Neuronal stem cell (in vitro differentiated cells): Measurements from ENCODE around the gene AMBRA1.

Experiments
- DNase-seq: peaks from one replicate; pipeline ENCODE4 v3.0.0-alpha.2; 2013; ENCODE audit warnings: low spot score
- H2AFZ ChIP-seq: one replicate; pipeline ENCODE4 v1.6.1; 2013; ENCODE audit warnings: mild to moderate bottlenecking, low read length, inconsistent platforms
- H2AK5ac ChIP-seq: 2 replicates; pipeline ENCODE4 v1.6.1; 2013; ENCODE audit warnings: low read depth, mild to moderate bottlenecking, inconsistent platforms, low read length, moderate library complexity, mixed read lengths
- H2BK120ac ChIP-seq: 2 replicates; pipeline ENCODE4 v1.6.1; 2013; ENCODE audit warnings: low read depth, mild to moderate bottlenecking, inconsistent platforms, low read length, moderate library complexity, mixed read lengths
- H2BK12ac ChIP-seq: one replicate; pipeline ENCODE4 v1.6.1; 2013; ENCODE audit warnings: low read length, inconsistent platforms
- H2BK15ac ChIP-seq: 2 replicates; pipeline ENCODE4 v1.6.1; 2013; ENCODE audit warnings: mild to moderate bottlenecking, low read length, inconsistent platforms, mixed read lengths
- H2BK5ac ChIP-seq: one replicate; pipeline ENCODE4 v1.6.1; 2013; ENCODE audit warnings: inconsistent platforms, mild to moderate bottlenecking, low read length, moderate library complexity
- H3K14ac ChIP-seq: one replicate; pipeline ENCODE4 v1.6.1; 2013; ENCODE audit warnings: low read length, inconsistent platforms
- H3K18ac ChIP-seq: 2 replicates; pipeline ENCODE4 v1.6.1; 2013; ENCODE audit warnings: low read length, inconsistent platforms
- H3K23ac ChIP-seq: 2 replicates; pipeline ENCODE4 v1.6.1; 2013; ENCODE audit warnings: low read depth, mild to moderate bottlenecking, mixed read lengths, low read length, inconsistent platforms; ENCODE audit not compliant: poor library complexity
- H3K27ac ChIP-seq: replicated peaks from 3 replicates; pipeline ENCODE4 v1.5.1; 2013; ENCODE audit warnings: low read length, inconsistent platforms
- H3K27me3 ChIP-seq, 3 experiments: 2 replicates each; pipeline ENCODE4 v1.6.1; 2013; ENCODE audit warnings: low read length in 3 of 3, mild to moderate bottlenecking in 2 of 3, inconsistent platforms in 1 of 3, low read depth in 1 of 3, mixed read lengths in 1 of 3, moderate library complexity in 1 of 3; ENCODE audit not compliant: control insufficient read depth in 3 of 3, insufficient read depth in 3 of 3
- H3K36me3 ChIP-seq, 2 donors: replicated peaks in 1 of 2; 2 replicates each; pipeline ENCODE4 v1.6.1; 2013; ENCODE audit warnings: low read length in 2 of 2; ENCODE audit not compliant: control insufficient read depth in 2 of 2, insufficient read depth in 2 of 2
- H3K4ac ChIP-seq: 2 replicates; pipeline ENCODE4 v1.6.1; 2013; ENCODE audit warnings: inconsistent platforms, mild to moderate bottlenecking, low read length, moderate library complexity
- H3K4me1 ChIP-seq, 2 donors: 1 replicate in 1 of 2; 2 replicates in 1 of 2; pipeline ENCODE4 v1.6.1; 2013; ENCODE audit warnings: low read length in 2 of 2, low read depth in 1 of 2; ENCODE audit not compliant: control insufficient read depth in 2 of 2, insufficient read depth in 1 of 2
- H3K4me2 ChIP-seq: one replicate; pipeline ENCODE4 v1.6.1; 2013; ENCODE audit warnings: mild to moderate bottlenecking, low read length, inconsistent platforms; ENCODE audit not compliant: insufficient read depth, poor library complexity, severe bottlenecking
- H3K4me3 ChIP-seq, 2 donors: 2 replicates each; pipeline ENCODE4 v1.5.1; 2013; ENCODE audit warnings: low read length in 2 of 2, mild to moderate bottlenecking in 2 of 2, inconsistent platforms in 1 of 2, moderate library complexity in 1 of 2
- H3K79me1 ChIP-seq: one replicate; pipeline ENCODE4 v1.6.1; 2013; ENCODE audit warnings: low read depth, mild to moderate bottlenecking, inconsistent platforms, low read length, moderate library complexity
- H3K9ac ChIP-seq: one replicate; pipeline ENCODE4 v1.6.1; 2013; ENCODE audit warnings: mild to moderate bottlenecking, low read depth, low read length, inconsistent platforms; ENCODE audit not compliant: poor library complexity
- H3K9me3 ChIP-seq, 2 donors: replicated peaks in 1 of 2; 2 replicates each; pipeline versions ENCODE3 to v1.6.1; 2013; ENCODE audit warnings: low read length in 2 of 2, mild to moderate bottlenecking in 2 of 2, inconsistent platforms in 1 of 2, low read depth in 1 of 2, mixed read lengths in 1 of 2, moderate library complexity in 1 of 2; ENCODE audit not compliant: control insufficient read depth in 2 of 2, insufficient read depth in 1 of 2
- H4K8ac ChIP-seq: one replicate; pipeline ENCODE4 v1.6.1; 2013; ENCODE audit warnings: low read depth, mild to moderate bottlenecking, inconsistent platforms, low read length, moderate library complexity
- H4K91ac ChIP-seq: one replicate; pipeline ENCODE4 v1.6.1; 2013; ENCODE audit warnings: low read length, low read depth, mild to moderate bottlenecking, inconsistent platforms; ENCODE audit not compliant: poor library complexity
- WGBS, 2 donors: extraction: QIAGEN DNeasy Blood & Tissue Kit; methylation state at CpG; one replicate each; pipeline ENCODE4 v1.1.7; 2013; ENCODE audit warnings: missing lambda C conversion rate in 2 of 2, mixed read lengths in 1 of 2; ENCODE audit not compliant: insufficient read length in 2 of 2, insufficient replicate concordance in 1 of 2; ENCODE audit errors: extremely low coverage in 2 of 2; 5-methylcytosine and 5-hydroxymethylcytosine counted together

The AMBRA1 gene

GRCh38 chr11:46604796-46605195 is 11.0 kb upstream of the AMBRA1 start:
- H3K4me3 ChIP-seq: no peak overlapping the region
- no peaks in the 10 kb centered on the region for H3K9me3 ChIP-seq
- peaks cover 3 to 6% of the 10 kb centered on the region in 2 donors for H3K36me3 ChIP-seq
- no peak for DNase-seq
- H2BK15ac ChIP-seq: no peak overlapping the region
- H2BK120ac ChIP-seq: no peak overlapping the region
- no peak overlapping the region for H3K9ac ChIP-seq
- no peak overlapping the region for H3K27ac ChIP-seq
- no peak overlapping the region for H3K4ac ChIP-seq
- H3K18ac ChIP-seq: no peak overlapping the region
- H3K27me3 ChIP-seq: no peaks in the 10 kb centered on the region
- no CpG with 5 or more reads among the region's 1 CpG for WGBS, 2 donors
- no peak overlapping the region for H2AFZ ChIP-seq
- H4K91ac ChIP-seq: no peak overlapping the region
- H2BK12ac ChIP-seq: no peak overlapping the region
- no peak overlapping the region for H2BK5ac ChIP-seq
- H4K8ac ChIP-seq: no peak overlapping the region
- H3K23ac ChIP-seq: no peak overlapping the region
- no peak overlapping the region for H3K14ac ChIP-seq
- H3K79me1 ChIP-seq: peaks cover 2% of the 10 kb centered on the region
- no peaks in the 10 kb centered on the region for H3K4me1 ChIP-seq
- H3K4me2 ChIP-seq: no peak overlapping the region
- no peak overlapping the region for H2AK5ac ChIP-seq

GRCh38 chr11:46603704-46604308 is 10.0 kb upstream of the AMBRA1 start:
- no peak overlapping the region for H2BK12ac ChIP-seq
- H3K36me3 ChIP-seq: peaks cover 3 to 6% of the 10 kb centered on the region in 2 donors
- no peak overlapping the region for H2BK120ac ChIP-seq
- H4K91ac ChIP-seq: no peak overlapping the region
- H3K27ac ChIP-seq: no peak overlapping the region
- no peaks in the 10 kb centered on the region for H3K4me1 ChIP-seq
- H3K27me3 ChIP-seq: no peaks in the 10 kb centered on the region
- H3K79me1 ChIP-seq: no peaks in the 10 kb centered on the region
- H2BK5ac ChIP-seq: no peak overlapping the region
- no peak overlapping the region for H3K4me2 ChIP-seq
- H3K4me3 ChIP-seq: no peak overlapping the region
- no peak overlapping the region for H3K9ac ChIP-seq
- H3K14ac ChIP-seq: no peak overlapping the region
- no peak overlapping the region for H2AK5ac ChIP-seq
- H3K4ac ChIP-seq: no peak overlapping the region
- H3K23ac ChIP-seq: no peak overlapping the region
- H3K18ac ChIP-seq: no peak overlapping the region
- WGBS, 2 donors: no CpG with 5 or more reads among the region's 15 CpGs
- DNase-seq: no peak
- H2AFZ ChIP-seq: no peak overlapping the region
- H4K8ac ChIP-seq: peak overlapping the region; percentile 23
- no peak overlapping the region for H2BK15ac ChIP-seq
- H3K9me3 ChIP-seq: no peaks in the 10 kb centered on the region

- Histone ChIP-seq H4K8ac (no peak overlapping the region), H2BK120ac (no peak overlapping the region), H3K4me1 (no peaks in the 10 kb centered on the region), H2BK15ac (no peak overlapping the region), H4K91ac (no peak overlapping the region), H3K9me3 (no peaks in the 10 kb centered on the region), H3K36me3 (peaks cover 3 to 6% of the 10 kb centered on the region in 2 donors), H3K14ac (no peak overlapping the region), H3K27ac (no peak overlapping the region), H2BK12ac (no peak overlapping the region), H3K79me1 (no peaks in the 10 kb centered on the region), H3K18ac (no peak overlapping the region), H3K27me3 (no peaks in the 10 kb centered on the region), H3K4ac (no peak overlapping the region), H2AK5ac (no peak overlapping the region), H2AFZ (no peak overlapping the region), H2BK5ac (no peak overlapping the region), H3K4me3 (no peak overlapping the region), H3K4me2 (no peak overlapping the region), H3K23ac (no peak overlapping the region), H3K9ac (no peak overlapping the region)
- DNase-seq: no peak
- WGBS, 2 donors: no CpG with 5 or more reads among the region's 1 CpG
Measured at GRCh38 chr11:46601129-46601528, 7.3 kb upstream of the AMBRA1 start.

- Histone ChIP-seq H3K27ac (no peak overlapping the region), H2BK15ac (no peak overlapping the region), H3K23ac (no peak overlapping the region), H3K4me3 (no peak overlapping the region), H3K36me3 (peaks cover 3 to 6% of the 10 kb centered on the region in 2 donors), H3K4ac (no peak overlapping the region), H2AFZ (no peak overlapping the region), H4K91ac (no peak overlapping the region), H2AK5ac (no peak overlapping the region), H3K14ac (no peak overlapping the region), H3K27me3 (no peaks in the 10 kb centered on the region), H2BK120ac (no peak overlapping the region), H3K79me1 (no peaks in the 10 kb centered on the region), H3K4me1 (no peaks in the 10 kb centered on the region), H3K9ac (no peak overlapping the region), H2BK5ac (no peak overlapping the region), H3K4me2 (no peak overlapping the region), H2BK12ac (no peak overlapping the region), H3K9me3 (no peaks in the 10 kb centered on the region), H4K8ac (no peak overlapping the region), H3K18ac (no peak overlapping the region)
- no CpG with 5 or more reads among the region's 3 CpGs for WGBS, 2 donors
- no peak for DNase-seq
Measured at GRCh38 chr11:46600194-46600960, 6.6 kb upstream of the AMBRA1 start.
